Erythroblast (primary cell): ENCODE results near the gene PTGR1.

ENCODE experiments used
- DNase-seq, 2 experiments: peaks; one replicate each; lab custom pipeline; 2025; lab: John Stamatoyannopoulos, UW
- GATA1 ChIP-seq: IDR thresholded peaks from 2 replicates; pipeline ENCODE4 v1.6.1; 2011; ENCODE audit warnings: low read depth, mild to moderate bottlenecking, control low read depth, low read length, moderate library complexity
- POLR2A ChIP-seq: IDR thresholded peaks from 2 replicates; pipeline ENCODE4 v1.6.1; 2011; ENCODE audit warnings: mild to moderate bottlenecking, low read length

Gene PTGR1

DNA sequence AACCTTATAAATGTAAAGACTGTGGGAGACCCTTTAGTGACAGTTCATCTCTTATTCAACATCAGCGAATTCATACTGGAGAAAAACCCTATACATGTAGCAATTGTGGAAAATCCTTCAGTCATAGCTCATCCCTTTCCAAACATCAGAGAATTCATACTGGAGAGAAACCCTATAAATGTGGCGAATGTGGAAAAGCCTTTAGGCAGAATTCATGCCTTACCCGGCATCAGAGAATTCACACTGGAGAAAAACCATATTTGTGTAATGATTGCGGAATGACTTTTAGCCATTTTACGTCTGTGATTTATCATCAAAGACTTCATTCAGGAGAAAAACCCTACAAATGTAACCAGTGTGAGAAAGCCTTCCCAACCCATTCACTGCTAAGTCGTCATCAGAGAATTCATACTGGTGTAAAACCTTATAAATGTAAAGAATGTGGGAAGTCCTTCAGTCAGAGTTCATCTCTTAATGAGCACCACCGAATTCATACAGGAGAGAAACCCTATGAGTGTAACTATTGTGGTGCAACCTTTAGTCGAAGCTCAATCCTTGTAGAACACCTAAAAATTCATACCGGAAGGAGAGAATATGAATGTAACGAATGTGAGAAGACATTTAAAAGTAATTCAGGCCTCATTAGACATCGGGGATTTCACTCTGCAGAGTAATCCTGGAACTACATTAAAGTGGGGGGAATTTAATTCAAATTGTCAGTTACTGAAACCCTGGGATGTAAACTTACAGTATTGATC, 56.8 kb downstream of the PTGR1 start:
- DNase-seq, result no peak

DNA sequence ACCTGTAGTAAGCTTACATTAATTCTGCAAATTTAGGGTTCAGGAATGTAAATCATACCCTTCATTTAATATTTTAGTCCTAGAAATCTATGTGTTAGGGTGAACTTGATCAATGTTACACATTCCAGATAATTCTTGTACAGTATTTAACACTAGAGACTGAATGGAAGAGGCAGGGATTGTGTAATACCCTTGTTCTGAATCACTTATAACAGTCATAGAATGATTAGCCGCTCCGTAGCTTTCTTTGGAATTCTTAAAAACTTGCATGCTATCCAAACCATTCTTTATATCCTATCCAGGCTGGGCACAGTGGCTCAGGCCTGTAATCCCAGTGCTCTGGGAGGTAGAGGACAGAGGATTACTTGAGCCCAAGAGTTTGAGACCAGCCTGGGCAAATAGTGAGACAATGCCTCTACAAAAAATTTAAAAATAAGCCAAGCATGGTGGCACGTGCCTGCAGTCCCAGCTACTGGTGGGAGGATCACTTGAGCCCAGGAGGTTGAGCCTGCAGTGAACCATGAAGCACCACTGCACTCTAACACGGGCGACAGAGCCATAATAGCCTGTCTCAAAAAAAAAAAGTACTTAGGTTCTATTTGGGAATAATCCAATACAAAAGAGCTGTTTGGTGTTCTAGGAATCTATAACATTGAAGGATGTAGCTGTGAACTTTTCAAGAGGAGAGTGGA, 66.2 kb downstream of the PTGR1 start:
- TF ChIP-seq GATA1 (no peak), POLR2A (no peak)
- DNase-seq, result no peak

More for the DNA sequence above, 56.8 kb downstream of the PTGR1 start:
- TF ChIP-seq POLR2A (no peak), GATA1 (no peak)

DNA sequence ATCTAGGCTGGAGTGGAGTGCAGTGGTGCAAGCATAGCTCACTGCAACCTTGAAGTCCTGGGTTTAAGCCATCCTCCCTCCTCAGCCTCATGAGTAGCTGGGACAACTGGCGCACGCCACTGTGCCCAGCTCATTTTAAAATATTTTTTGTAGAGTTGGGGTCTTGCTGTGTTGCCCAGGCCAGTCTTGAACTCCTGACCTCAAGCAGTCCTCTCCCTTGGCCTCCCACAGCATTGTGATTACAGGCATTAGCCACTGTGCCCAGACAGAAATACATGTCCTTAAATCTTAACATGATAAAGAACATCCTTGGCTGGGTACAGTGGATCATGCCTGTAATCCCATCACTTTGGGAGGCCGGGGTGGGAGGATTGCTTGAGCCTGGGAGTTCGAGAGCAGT, 67.7 kb downstream of the PTGR1 start:
- no peak for TF ChIP-seq GATA1
- TF ChIP-seq POLR2A, result no peak
- DNase-seq, result no peak

GRCh38 chr9:111529787-111530186, 69.7 kb downstream of the PTGR1 start:
- TF ChIP-seq GATA1, result no peak
- TF ChIP-seq POLR2A, result no peak

GRCh38 chr9:111527347-111527746, 72.1 kb downstream of the PTGR1 start:
- TF ChIP-seq GATA1, result no peak
- no peak for TF ChIP-seq POLR2A
- no peak for DNase-seq

More at GRCh38 chr9:111529787-111530186, 69.7 kb downstream of the PTGR1 start:
- no peak for DNase-seq

DNA sequence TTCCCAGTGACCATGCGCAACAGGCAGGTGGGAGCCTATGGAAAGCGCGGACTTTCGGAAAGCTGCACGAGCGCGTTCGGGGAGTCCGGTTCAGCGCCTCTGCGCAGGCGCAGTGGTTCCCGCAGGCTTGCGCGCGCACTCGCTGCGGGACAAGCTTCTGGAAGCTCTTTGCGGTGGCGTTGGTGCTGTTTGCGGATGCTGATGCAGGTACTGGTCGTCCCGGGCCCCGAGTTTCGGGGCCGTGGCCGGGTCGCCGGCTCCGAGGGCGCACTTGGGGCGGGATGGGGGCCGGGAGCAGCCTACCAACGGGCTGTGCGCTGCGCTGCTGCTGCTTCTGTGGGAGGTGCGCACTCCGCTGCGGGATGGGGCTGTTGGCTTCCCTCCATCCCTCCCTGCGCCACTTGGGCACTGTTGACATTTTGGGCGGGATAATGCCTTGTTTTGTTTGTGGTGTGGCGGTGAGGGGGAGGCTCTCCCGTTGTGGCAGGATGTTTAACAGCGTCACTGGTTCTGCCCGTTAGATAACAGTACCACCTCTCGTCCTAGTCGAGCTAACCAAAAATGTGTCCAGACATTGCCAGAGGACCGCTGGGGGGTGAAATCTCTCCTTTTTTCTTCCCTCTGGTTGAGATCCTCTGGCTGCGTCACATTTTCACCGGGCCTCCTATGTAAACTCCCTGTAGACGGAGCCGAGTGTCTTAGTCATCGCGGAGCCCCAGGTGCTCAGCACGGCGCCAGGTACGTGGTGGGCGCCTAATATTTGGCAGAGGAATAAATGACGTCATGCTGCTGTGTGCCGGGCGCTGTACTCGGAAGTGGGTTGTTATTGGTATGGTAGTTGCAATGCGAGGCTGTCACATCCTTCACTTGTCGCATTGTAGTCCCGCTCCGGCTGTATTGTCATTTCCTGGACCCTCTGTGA, 74.1 kb downstream of the PTGR1 start, which contains the start of gene ZNF483:
TSS of gene ZNF483 (plus strand) at position 124 of the 922 bp plus-strand sequence. CDS start 2,217 bp downstream, outside the sequence.
- TF ChIP-seq GATA1, result no peak
- TF ChIP-seq POLR2A, result no peak

DNA sequence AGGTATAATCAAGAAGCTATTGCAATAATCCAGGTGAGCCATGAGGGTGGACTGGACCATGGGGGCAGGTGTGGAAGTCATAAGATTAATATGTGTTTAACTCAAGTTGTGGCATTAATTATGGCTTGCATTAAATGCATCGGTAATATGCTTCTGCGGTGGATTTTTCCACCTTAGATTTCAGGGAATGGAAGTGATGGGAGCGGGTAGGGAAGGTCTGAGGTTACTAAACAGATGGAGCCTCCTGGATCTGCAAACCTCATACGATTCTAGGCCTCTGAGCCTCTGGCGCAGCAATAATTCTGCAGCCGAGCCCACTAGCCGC, 74.8 kb downstream of the PTGR1 start:
- no peak for DNase-seq
- no peak for TF ChIP-seq GATA1
- no peak for TF ChIP-seq POLR2A

More for the DNA sequence above, 74.1 kb downstream of the PTGR1 start, which contains the start of gene ZNF483:
- peak; percentile 60 to 64 for DNase-seq

DNA sequence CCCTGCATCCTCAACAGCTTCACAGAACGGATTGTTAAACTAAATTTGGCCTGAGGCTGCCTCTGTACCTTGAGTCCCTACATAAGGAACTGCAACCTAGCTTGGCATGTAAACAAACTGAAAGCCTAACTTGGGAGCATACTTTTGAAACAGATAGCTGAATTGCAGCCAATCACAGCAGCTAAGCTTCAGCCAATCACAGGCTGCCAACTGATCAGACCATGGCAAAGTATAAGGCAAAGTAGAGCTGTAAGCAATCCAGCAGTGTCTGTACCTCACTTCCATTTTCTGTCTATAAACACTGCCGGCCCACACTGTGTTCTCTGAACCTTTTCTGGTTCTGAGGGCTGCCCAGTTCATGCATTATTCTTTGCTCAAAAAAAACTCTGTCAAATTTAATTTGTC, 83.4 kb downstream of the PTGR1 start:
- DNase-seq, result peak in 1 of 2 experiments; percentile 7
- TF ChIP-seq POLR2A, result no peak
- TF ChIP-seq GATA1, result no peak

DNA sequence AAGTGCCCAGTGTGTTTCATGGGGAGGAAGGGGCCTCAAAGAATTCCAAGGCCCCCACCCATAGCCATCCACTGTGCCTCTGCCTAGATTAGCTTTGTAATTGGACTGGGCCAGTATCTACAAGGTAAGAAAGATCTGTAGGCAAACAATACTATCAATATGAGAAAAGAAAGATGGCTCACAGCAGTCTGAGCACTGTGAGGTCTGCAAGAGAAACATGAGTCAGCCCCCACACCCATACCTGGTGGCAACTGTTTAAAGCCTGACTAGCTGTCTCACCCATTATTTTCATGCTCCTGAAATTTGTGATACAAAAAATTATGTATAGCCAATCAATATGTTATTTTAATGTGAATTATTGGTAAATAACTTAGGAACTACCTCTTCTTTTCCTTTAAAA, 84.5 kb downstream of the PTGR1 start:
- no peak for TF ChIP-seq POLR2A
- TF ChIP-seq GATA1, result no peak
- no peak for DNase-seq
